Activated CD8-positive, alpha-beta T cell treated with anti-CD3 and anti-CD28 coated beads for 36 hours (primary cell): ENCODE data around the gene ST6GALNAC5. TPM values are rescaled to one million over a fixed set of nuclear protein-coding genes. Genes with fewer than 3 reads are reported as not detected.

Experiments
- ATAC-seq: fragments of 200-7000 bp; cut with Tn5 transposase; one replicate; pipeline ENCODE4 v1.10.0; 2021; ENCODE audit warnings: mild to moderate bottlenecking, moderate library complexity
- CTCF ChIA-PET: fragments of 350-600 bp; sonication (Branson Sonifier 250); formaldehyde crosslinking; loops from one replicate; lab custom pipeline; 2021; ENCODE audit warnings: antibody characterized with exemption; lab: Charles Lee
- POLR2A ChIA-PET: fragments of 350-600 bp; sonication (Branson Sonifier 250); formaldehyde crosslinking; loops from one replicate; lab custom pipeline; 2021; ENCODE audit warnings: antibody characterized with exemption; lab: Charles Lee
- DNase-seq: peaks from one replicate; pipeline ENCODE4 v3.0.0-alpha.2; 2020
- H3K27ac Mint-ChIP-seq: one replicate; pipeline ENCODE4 v1.8.0; 2021; ENCODE audit warnings: mild to moderate bottlenecking, mixed read lengths
- H3K27me3 Mint-ChIP-seq: one replicate; pipeline ENCODE4 v1.8.0; 2021; ENCODE audit warnings: mixed read lengths
- H3K36me3 Mint-ChIP-seq: one replicate; pipeline ENCODE4 v1.8.0; 2021; ENCODE audit warnings: low read depth, mixed read lengths
- H3K4me1 Mint-ChIP-seq: one replicate; pipeline ENCODE4 v1.8.0; 2021; ENCODE audit warnings: low read depth, mixed read lengths
- H3K4me3 Mint-ChIP-seq: one replicate; pipeline ENCODE4 v1.8.0; 2021; ENCODE audit warnings: mild to moderate bottlenecking, moderate library complexity, mixed read lengths
- H3K9me3 Mint-ChIP-seq: one replicate; pipeline ENCODE4 v1.8.0; 2021; ENCODE audit warnings: mixed read lengths
- CTCF ChIP-seq: fragments of 200-600 bp; IDR thresholded peaks from one replicate; pipeline ENCODE4 v1.8.0; 2022; ENCODE audit warnings: antibody characterized with exemption, mild to moderate bottlenecking
- intact Hi-C: fragments of 100-400 bp; cut with micrococcal nuclease; formaldehyde crosslinking; loops from one replicate; pipeline ENCODE4 v1.10.0; 2022
- total RNA-seq, 2 experiments: library from RNA; stranded (reverse); gene quantifications; one replicate each; pipeline ENCODE4 v1.2.3, GENCODE V29; 2021

Gene ST6GALNAC5
- total RNA-seq, 2 experiments from 2014 or later: not detected

DNA sequence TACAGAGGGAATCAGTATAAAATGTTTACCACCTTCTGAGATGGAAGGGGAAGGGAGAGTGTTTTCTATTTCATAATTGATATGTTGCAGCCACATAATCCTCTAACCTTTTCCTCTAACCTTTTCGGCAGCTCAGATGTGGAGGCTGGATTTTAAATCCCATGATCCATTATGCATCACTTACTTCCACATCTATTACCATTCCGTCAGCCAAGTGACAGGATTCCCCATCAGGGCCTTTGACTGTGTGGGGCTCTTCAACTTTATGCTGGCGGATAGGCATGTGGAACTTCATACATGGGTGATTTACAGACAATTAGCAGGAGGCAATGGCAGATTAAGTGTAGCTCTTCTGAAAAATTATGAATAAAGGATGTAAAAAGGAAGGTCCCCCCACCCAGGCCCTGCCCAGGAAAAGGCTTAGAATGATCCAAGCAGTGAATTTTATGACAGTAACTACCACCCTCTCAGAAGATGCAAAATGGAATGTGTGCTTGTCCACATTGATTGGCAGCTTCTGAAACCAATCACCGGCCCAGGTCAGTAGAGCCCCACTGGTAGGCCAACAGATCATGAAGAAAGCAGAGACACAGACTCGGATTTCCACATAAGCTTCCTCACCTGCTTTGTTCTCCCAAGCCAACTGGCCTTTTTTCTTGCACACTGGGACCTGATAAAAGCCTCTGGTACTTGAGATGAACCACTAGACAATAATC is 147.0 kb downstream of the ST6GALNAC5 start:
- Mint-ChIP-seq H3K4me1 (no peaks in the 10 kb centered on the region), H3K27me3 (no peaks in the 10 kb centered on the region), H3K27ac (no peak overlapping the region), H3K9me3 (no peaks in the 10 kb centered on the region), H3K36me3 (no peaks in the 10 kb centered on the region), H3K4me3 (no peak overlapping the region)
- intact Hi-C loops: no loop called here
- CTCF ChIA-PET: no interaction called here
- DNase-seq (no peak), ATAC-seq (no peak)
- POLR2A ChIA-PET: no interaction called here
- TF ChIP-seq CTCF: no peak

DNA sequence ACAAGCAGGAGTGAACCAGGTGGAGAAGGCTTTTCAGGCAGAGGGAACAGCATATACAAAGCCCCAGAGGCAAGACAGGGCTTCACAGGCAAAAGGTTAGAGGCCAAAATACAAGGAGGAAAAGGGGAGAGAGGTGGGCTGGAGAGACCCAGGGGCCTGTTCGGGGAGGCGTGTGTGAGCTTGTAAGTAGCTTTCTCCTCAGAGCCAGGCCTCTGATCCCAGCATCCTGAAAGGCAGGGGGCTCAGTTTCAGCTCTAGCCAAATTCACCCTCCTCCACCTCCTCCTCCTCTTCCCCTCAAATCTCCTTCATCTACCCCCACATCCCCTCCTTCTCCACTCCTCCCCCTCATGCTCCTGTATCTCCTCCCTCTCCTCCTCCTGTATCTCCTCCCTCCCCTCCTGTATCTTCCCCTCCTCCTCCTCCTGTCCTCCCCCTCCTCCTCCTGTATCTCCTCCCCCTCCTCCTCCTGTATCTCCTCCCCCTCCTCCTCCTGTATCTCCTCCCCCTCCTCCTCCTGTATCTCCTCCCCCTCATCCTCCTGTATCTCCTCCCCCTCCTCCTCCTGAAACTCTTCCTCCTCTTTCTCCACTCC is 148.6 kb downstream of the ST6GALNAC5 start:
- TF ChIP-seq CTCF: no peak
- intact Hi-C loops: no loop called here
- no peak for DNase-seq
- no peak for ATAC-seq
- POLR2A ChIA-PET: no interaction called here
- H3K27me3 Mint-ChIP-seq: no peaks in the 10 kb centered on the region
- H3K27ac Mint-ChIP-seq: no peak overlapping the region
- H3K4me3 Mint-ChIP-seq: no peak overlapping the region
- H3K4me1 Mint-ChIP-seq: no peaks in the 10 kb centered on the region
- H3K9me3 Mint-ChIP-seq: no peaks in the 10 kb centered on the region
- CTCF ChIA-PET: no interaction called here
- H3K36me3 Mint-ChIP-seq: no peaks in the 10 kb centered on the region

DNA sequence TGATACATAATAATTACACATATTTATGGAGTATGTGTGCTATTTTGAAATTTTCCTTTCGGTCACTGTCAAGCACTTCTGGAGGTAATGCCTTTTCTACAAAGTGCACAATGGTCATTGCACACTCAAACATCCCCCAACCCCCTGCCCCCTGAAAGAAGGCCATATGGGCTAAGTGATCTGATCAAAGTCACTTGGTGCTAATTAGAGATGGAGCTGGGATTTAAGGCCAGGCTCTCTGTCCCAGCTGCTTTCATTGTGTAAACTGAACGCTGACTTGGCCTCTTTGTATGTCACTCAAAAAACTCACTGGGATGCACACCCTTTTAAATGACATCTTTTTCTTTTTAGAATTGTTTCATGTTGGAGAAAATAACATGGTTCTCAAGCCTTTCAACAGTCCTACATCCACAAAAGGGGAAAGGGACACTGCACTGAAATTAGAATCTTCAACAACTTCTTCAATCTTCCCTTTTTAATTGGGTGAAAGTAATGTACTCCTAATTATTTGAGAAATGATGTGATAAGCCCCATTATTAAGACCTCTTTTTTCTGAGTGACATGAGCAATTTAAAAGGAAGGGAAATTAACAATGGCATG is 149.2 kb downstream of the ST6GALNAC5 start:
- ATAC-seq (no peak), DNase-seq (no peak)
- POLR2A ChIA-PET: no interaction called here
- CTCF ChIA-PET: no interaction called here
- intact Hi-C loops: no loop called here
- Mint-ChIP-seq H3K4me1 (no peaks in the 10 kb centered on the region), H3K27ac (no peak overlapping the region), H3K4me3 (no peak overlapping the region), H3K36me3 (no peaks in the 10 kb centered on the region), H3K27me3 (no peaks in the 10 kb centered on the region), H3K9me3 (no peaks in the 10 kb centered on the region)
- TF ChIP-seq CTCF: no peak

- no peak for DNase-seq
- ChIA-PET CTCF (no interaction called here), POLR2A (no interaction called here)
- Mint-ChIP-seq H3K27ac (no peak overlapping the region), H3K4me3 (no peak overlapping the region), H3K4me1 (no peaks in the 10 kb centered on the region), H3K27me3 (no peaks in the 10 kb centered on the region), H3K36me3 (no peaks in the 10 kb centered on the region), H3K9me3 (no peaks in the 10 kb centered on the region)
- no peak for ATAC-seq
- TF ChIP-seq CTCF: no peak
- intact Hi-C loops: no loop called here
Observed at GRCh38 chr1:77018311-77018710, 151.0 kb downstream of the ST6GALNAC5 start.

- no peak overlapping the region for H3K4me3 Mint-ChIP-seq
- no peaks in the 10 kb centered on the region for H3K36me3 Mint-ChIP-seq
- DNase-seq (no peak), ATAC-seq (no peak)
- H3K27me3 Mint-ChIP-seq: no peaks in the 10 kb centered on the region
- no peak overlapping the region for H3K27ac Mint-ChIP-seq
- ChIA-PET CTCF (interaction anchor here (1.0 kb wide), 1 partner anchor 10 kb away, joined by 3 read pairs; no protein-coding TSS in a partner anchor), POLR2A (no interaction called here)
- no peaks in the 10 kb centered on the region for H3K9me3 Mint-ChIP-seq
- no peak for TF ChIP-seq CTCF
- H3K4me1 Mint-ChIP-seq: no peaks in the 10 kb centered on the region
- intact Hi-C loops: no loop called here
Observed at GRCh38 chr1:77018761-77019160, 151.5 kb downstream of the ST6GALNAC5 start.
